Hematopoietic multipotent progenitor cell (in vitro differentiated cells): ENCODE results near the gene SMPDL3A. TPM values are rescaled to one million over a fixed set of nuclear protein-coding genes. Genes with fewer than 3 reads are reported as not detected.
A peak's percentile ranks its signal among the peaks of the same experiment; 100 is the strongest.

ENCODE experiments used
- DNase-seq, 3 donors: peaks; one replicate each; pipeline ENCODE4 v3.0.0-alpha.2; 2011 to 2015; ENCODE audit warnings: low read depth in 2 of 3, low spot score in 2 of 3
- total RNA-seq: library from RNA; depleted of rRNA; stranded (reverse); fragments of >200 nt; gene quantifications from one replicate; pipeline ENCODE4 v1.2.3, GENCODE V29; 2012

SMPDL3A gene
- total RNA-seq, 1 donor: 0.27 TPM

GRCh38 chr6:122772724-122773415, 16.2 kb upstream of the SMPDL3A start:
- DNase-seq: no peak

- no peak for DNase-seq
Measured at GRCh38 chr6:122775975-122776374, 13.1 kb upstream of the SMPDL3A start.

DNA sequence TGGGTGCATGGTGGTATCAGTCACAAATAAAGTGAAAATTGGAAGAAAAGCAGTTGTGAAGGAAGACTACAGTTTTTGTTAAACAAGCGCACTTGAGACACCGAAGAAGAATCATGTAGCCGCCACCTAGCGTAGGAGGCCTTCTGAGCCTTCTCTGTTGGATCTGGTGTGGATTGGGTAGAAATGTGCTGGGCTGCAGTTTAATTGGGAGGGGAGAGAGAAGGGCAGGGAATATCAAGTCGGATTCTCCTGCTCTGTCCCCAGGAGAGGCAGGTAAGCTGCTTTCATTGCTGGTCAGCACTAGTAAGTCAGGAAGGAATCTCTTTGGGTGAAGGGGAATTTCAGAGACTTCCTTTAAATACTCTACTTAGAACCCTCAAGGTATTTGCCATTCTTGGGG, 10.8 kb upstream of the SMPDL3A start:
- DNase-seq: no peak

DNA sequence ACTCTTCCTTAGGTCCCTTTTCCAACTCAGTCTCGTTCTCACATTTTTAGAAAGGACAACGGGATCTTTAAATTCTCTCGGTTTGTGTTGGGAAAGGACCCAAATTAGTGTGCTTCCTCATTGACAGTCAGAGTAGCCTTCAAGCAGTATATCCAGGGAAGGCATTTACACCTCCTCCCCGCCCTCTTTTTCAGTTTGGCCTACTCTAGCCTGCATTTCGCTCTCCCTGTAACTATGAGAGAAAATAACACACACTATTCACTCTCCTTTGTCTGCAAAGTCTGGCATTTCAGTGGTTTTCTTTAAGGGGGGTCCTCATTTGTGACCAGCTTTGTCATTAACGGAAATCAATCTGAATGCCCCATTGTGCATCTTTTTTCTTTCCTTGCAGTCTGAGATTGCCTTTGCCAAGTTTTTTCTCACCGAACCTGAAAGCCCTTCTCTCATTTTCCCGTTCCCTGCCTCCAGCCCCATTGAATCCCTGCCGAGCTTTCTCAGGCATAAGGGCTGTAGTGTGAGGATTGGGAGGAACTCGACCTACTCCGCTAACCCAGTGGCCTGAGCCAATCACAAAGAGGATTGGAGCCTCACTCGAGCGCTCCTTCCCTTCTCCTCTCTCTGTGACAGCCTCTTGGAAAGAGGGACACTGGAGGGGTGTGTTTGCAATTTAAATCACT, 9.9 kb upstream of the SMPDL3A start:
- DNase-seq: no peak

DNA sequence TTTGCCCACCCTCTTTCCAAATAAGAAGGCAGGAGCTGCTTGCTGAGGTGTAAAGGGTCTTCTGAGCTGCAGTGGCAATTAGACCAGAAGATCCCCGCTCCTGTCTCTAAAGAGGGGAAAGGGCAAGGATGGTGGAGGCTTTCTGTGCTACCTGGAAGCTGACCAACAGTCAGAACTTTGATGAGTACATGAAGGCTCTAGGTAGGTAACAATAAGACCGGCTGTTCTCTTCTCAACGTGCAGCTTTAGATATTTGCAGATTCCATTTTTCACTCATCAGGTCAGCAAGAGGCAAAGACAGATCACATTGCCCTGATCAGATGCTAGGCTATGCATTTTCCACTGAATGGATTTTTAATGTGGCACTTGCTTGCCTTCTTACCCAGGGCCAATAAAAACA, 9.4 kb upstream of the SMPDL3A start, which contains the start of gene FABP7:
FABP7 (plus strand) TSS at position 50 of the 400 bp plus-strand sequence; CDS start at position 129, 79 bp downstream.
- no peak for DNase-seq

GRCh38 chr6:122780114-122780513, 8.9 kb upstream of the SMPDL3A start:
- no peak for DNase-seq

DNA sequence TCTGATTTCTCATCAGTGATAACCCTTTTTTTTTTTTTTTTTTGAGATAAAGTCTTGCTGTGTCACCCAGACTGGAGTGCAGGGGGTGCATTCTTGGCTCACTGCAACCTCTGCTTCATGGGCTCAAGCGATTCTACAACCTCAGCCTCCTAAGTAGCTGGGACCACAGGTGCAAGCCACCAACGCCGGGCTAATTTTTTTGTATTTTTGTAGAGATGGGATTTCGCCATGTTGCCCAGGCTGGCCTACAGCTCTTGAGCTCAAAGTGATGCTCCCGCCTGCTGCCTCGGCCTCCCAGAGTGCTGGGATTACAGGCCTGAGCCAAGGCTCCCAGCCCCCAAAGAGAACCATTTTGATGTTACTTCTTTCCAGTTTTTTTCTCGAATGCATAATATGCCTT, 7.3 kb upstream of the SMPDL3A start:
- no peak for DNase-seq

GRCh38 chr6:122783401-122783800, 5.7 kb upstream of the SMPDL3A start:
- DNase-seq: no peak

DNA sequence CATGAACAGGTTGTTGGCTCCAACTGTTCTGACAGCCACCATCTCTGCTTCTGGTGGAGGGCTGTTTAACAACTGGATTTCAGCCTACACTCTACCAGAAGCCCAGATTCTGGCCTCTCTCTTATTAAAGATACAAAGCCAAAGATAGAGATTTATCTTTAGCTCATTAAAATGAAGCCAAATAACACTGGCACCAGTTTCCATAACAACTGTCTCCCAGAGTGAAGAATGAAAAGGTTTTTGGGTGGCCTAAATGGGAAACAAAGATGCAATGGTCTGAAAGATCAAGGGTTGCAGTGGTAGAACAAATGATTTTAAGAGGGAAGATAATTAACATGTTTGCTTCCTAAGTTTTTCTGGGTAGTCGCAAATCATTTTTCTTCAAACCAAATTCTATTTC, 3.2 kb upstream of the SMPDL3A start:
- no peak for DNase-seq

DNA sequence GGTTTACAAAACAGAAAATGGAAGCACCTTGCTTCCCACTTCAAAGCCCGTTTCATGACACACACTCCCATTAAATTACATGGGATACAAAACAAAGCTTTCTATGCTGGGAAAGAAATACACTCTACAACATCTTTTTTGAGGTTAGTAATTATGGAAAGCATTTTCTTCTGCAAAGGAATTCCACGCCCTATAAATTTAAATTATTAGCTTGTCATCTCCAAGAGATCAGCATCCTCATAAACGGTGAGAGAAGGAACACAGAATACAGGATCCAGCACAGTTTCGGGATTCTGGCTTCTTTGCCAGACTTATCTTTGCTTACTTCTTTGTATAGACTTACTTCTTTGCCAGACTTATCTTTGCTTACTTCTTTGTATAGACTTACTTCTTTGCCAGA, 1.3 kb upstream of the SMPDL3A start:
- no peak for DNase-seq

- no peak for DNase-seq
Measured at GRCh38 chr6:122788208-122788607, 850 bp upstream of the SMPDL3A start.

DNA sequence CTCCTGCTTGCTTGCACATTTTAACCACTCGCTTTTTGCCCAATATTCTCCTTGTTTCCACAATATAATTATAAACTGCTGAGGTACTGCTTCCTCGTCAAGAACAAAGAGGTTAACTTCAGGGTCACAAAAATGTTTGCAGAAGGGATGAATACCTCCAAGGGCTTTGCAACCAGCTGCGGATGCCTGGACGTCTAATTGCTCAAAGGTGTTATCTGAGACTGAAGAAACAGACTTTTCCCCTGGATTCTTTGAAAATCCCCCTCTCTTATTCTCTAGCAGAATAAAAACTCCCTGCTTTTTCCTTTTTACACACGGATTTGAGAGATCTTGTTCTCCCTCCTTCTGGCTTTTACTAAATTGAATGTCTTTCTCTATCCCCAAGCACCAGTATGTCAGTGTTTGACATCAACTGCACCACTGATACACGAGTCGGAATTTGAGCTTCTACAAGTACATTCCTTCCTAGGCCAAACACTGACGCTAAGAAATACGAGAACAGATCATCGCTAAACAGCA, 336 bp upstream of the SMPDL3A start:
- peak in 1 of 3 donors; percentile 25 for DNase-seq

DNA sequence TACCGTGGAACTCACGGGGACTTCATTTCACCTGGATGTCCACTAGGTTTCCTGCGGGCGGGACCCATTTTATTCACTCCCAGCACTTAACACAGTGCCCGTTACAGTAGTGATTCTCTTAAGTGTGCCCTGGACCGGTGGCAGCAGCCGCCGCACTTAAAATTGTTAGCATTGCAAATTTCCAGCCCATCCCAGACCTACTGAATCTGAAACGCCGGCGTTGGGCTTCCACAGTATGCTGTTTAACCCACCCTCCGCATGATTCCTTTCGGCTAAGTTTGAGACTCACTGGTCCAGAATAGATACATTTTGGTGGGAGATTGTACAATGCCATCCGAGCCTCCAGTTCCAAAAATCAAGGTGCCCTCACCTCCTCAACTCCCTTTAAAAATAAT, 967 bp downstream of the SMPDL3A start:
- DNase-seq: no peak

GRCh38 chr6:122790423-122791309, 1.6 kb downstream of the SMPDL3A start:
- DNase-seq: peak in 1 of 3 donors; percentile 8

GRCh38 chr6:122791310-122791679, 2.2 kb downstream of the SMPDL3A start:
- DNase-seq: no peak

GRCh38 chr6:122792766-122793165, 3.7 kb downstream of the SMPDL3A start:
- DNase-seq: no peak

GRCh38 chr6:122797537-122797936, 8.5 kb downstream of the SMPDL3A start:
- DNase-seq: no peak

GRCh38 chr6:122798099-122798641, 9.1 kb downstream of the SMPDL3A start:
- no peak for DNase-seq

DNA sequence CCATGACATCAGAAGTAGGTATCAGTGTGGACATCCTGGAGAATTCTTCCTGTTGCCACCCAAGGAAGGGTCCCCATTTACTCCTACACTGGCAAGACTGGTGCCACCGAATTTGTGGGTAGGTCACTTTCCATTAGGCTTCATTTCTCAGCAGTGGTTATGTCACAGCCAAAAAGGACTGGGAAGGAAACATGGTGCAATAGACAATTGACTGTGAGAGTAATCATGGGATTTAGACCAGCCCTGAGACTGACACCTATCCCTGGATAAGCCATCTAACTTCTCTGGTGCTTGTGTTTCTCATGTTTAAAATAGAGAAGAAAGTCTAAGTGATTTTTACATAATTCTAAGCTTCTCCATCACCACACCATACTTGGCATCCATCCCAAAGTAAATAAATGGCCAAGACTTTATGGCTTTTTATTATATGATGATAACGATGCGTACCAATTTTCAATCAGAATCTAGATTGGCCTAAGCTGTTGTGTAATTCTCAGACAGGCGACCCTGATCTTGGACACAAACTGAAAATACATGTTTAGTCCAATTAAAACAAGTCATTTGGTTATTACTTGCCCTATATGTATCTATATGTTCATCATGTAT, 10.2 kb downstream of the SMPDL3A start:
- DNase-seq: no peak

- DNase-seq: no peak
Measured at GRCh38 chr6:122799916-122800686, 11.0 kb downstream of the SMPDL3A start.
